Osteoblast (primary cell): Measurements from ENCODE around the gene NEURL1B. TPM values are rescaled to one million over a fixed set of nuclear protein-coding genes. Genes with fewer than 3 reads are reported as not detected.

ENCODE experiments used
- DNase-seq: peaks from one replicate; pipeline ENCODE4 v3.0.0; 2011; ENCODE audit warnings: low spot score, mixed read lengths; ENCODE audit not compliant: insufficient read length; ENCODE audit errors: missing footprints
- H2AFZ ChIP-seq: 2 replicates; pipeline ENCODE4 v1.6.0; 2011; ENCODE audit warnings: mild to moderate bottlenecking, low read length
- H3K27ac ChIP-seq: 2 replicates; pipeline ENCODE4 v1.5.1; 2011; ENCODE audit warnings: mild to moderate bottlenecking, low read depth, low read length, moderate library complexity
- H3K27me3 ChIP-seq: 2 replicates; pipeline ENCODE4 v1.6.0; 2012; ENCODE audit warnings: mild to moderate bottlenecking, control low read depth, inconsistent platforms, low read length, moderate library complexity; ENCODE audit not compliant: insufficient read depth
- H3K36me3 ChIP-seq: 2 replicates; pipeline ENCODE4 v1.5.1; 2011; ENCODE audit warnings: mild to moderate bottlenecking, low read length, control low read depth, moderate library complexity; ENCODE audit not compliant: insufficient read depth
- H3K4me1 ChIP-seq: 2 replicates; pipeline ENCODE4 v1.5.1; 2011; ENCODE audit warnings: mild to moderate bottlenecking, low read length, control low read depth, moderate library complexity; ENCODE audit not compliant: insufficient read depth
- H3K4me2 ChIP-seq: 2 replicates; pipeline ENCODE4 v1.6.0; 2011; ENCODE audit warnings: mild to moderate bottlenecking, low read length; ENCODE audit not compliant: insufficient read depth
- H3K4me3 ChIP-seq: fragments of 200-600 bp; sonication (generic); 3 replicates; pipeline ENCODE4 v1.5.1; 2012; ENCODE audit warnings: mild to moderate bottlenecking, low read length, inconsistent platforms; ENCODE audit not compliant: insufficient read depth
- H3K79me2 ChIP-seq: 2 replicates; pipeline ENCODE4 v1.6.0; 2012; ENCODE audit warnings: mild to moderate bottlenecking, low read length, control low read depth, inconsistent platforms; ENCODE audit not compliant: insufficient read depth
- H3K9me3 ChIP-seq: 2 replicates; pipeline ENCODE4 v1.5.1; 2011; ENCODE audit warnings: low read depth, low read length, control low read depth
- H4K20me1 ChIP-seq: 2 replicates; pipeline ENCODE4 v1.6.0; 2012; ENCODE audit warnings: mild to moderate bottlenecking, low read length, control low read depth; ENCODE audit not compliant: insufficient read depth
- CTCF ChIP-seq: IDR thresholded peaks from 2 replicates; pipeline ENCODE4 v1.5.1; 2011; ENCODE audit warnings: mild to moderate bottlenecking, low read depth, low read length, moderate library complexity; ENCODE audit errors: extremely low read depth
- total RNA-seq: library from RNA; depleted of rRNA; stranded (reverse); fragments of >200 nt; gene quantifications from 2 replicates; pipeline ENCODE4 v1.2.3, GENCODE V29; 2012

NEURL1B gene
- total RNA-seq, 1 donor: 0.36 TPM

GRCh38 chr5:172730981-172731679, 90.1 kb downstream of the NEURL1B start:
- TF ChIP-seq CTCF: no peak
- Histone ChIP-seq H3K4me2 (no peak overlapping the region), H3K4me3 (no peak overlapping the region), H3K27ac (no peak overlapping the region), H3K36me3 (no peaks in the 10 kb centered on the region), H3K4me1 (peaks cover 25% of the 10 kb centered on the region), H3K79me2 (no peaks in the 10 kb centered on the region), H4K20me1 (no peaks in the 10 kb centered on the region), H3K27me3 (no peaks in the 10 kb centered on the region), H3K9me3 (no peaks in the 10 kb centered on the region), H2AFZ (no peak overlapping the region)
- peak; percentile 34 for DNase-seq

- Histone ChIP-seq H3K36me3 (no peaks in the 10 kb centered on the region), H3K27ac (no peak overlapping the region), H3K9me3 (no peaks in the 10 kb centered on the region), H4K20me1 (no peaks in the 10 kb centered on the region), H3K4me2 (no peak overlapping the region), H3K4me3 (no peak overlapping the region), H3K79me2 (no peaks in the 10 kb centered on the region), H3K4me1 (peaks cover 25% of the 10 kb centered on the region), H2AFZ (no peak overlapping the region), H3K27me3 (no peaks in the 10 kb centered on the region)
- peak; percentile 34 for DNase-seq
- no peak for TF ChIP-seq CTCF
Measured at GRCh38 chr5:172731680-172732074, 90.6 kb downstream of the NEURL1B start.

GRCh38 chr5:172732201-172732865, 91.3 kb downstream of the NEURL1B start:
- Histone ChIP-seq H3K27ac (peak overlapping the region; percentile 99), H3K4me2 (no peak overlapping the region), H3K9me3 (no peaks in the 10 kb centered on the region), H3K4me1 (peaks cover 25% of the 10 kb centered on the region), H4K20me1 (no peaks in the 10 kb centered on the region), H2AFZ (no peak overlapping the region), H3K36me3 (no peaks in the 10 kb centered on the region), H3K79me2 (no peaks in the 10 kb centered on the region), H3K4me3 (no peak overlapping the region), H3K27me3 (no peaks in the 10 kb centered on the region)
- no peak for TF ChIP-seq CTCF
- peak; percentile 23 for DNase-seq
